ENCODE results near the gene PTDSS2.

- TF ChIP-seq CTCF (IDR thresholded peaks at IDR 0.05; ENCODE audit: low read depth, low read length, missing input control): no peak
- TF ChIP-seq TAF1 (conservative IDR thresholded peaks at IDR 0.05): no peak
- no peak for TF ChIP-seq FOXA1 (IDR thresholded peaks at IDR 0.05)
- TF ChIP-seq RAD21 (IDR thresholded peaks at IDR 0.05): no peak
- TF ChIP-seq MAX (IDR thresholded peaks at IDR 0.05): no peak
- no peak for TF ChIP-seq YY1 (IDR thresholded peaks at IDR 0.05)
- no peak for TF ChIP-seq NR2F2 (IDR thresholded peaks at IDR 0.05)
- TF ChIP-seq REST (IDR thresholded peaks at IDR 0.05): no peak
- no peak for TF ChIP-seq EGR1 (IDR thresholded peaks at IDR 0.05; ENCODE audit: low read depth in 2 of 2)
- no peak for TF ChIP-seq ZBTB33 (IDR thresholded peaks at IDR 0.05)
- TF ChIP-seq ATF3 (IDR thresholded peaks at IDR 0.05): no peak
- TF ChIP-seq SP1 (IDR thresholded peaks at IDR 0.05): no peak
- TF ChIP-seq FOXA2 (IDR thresholded peaks at IDR 0.05): no peak
- no peak for TF ChIP-seq JUND (IDR thresholded peaks at IDR 0.05)
Observed at GRCh38 chr11:504053-504993, 54.2 kb downstream of the PTDSS2 start.
